ENCODE results near the gene BLOC1S1. TPM values are rescaled to one million over a fixed set of nuclear protein-coding genes. Genes with fewer than 3 reads are reported as not detected.

The BLOC1S1 gene
- total RNA-seq, 4 donors from 2014 or later = 117 to 440 (median 246) TPM

DNA sequence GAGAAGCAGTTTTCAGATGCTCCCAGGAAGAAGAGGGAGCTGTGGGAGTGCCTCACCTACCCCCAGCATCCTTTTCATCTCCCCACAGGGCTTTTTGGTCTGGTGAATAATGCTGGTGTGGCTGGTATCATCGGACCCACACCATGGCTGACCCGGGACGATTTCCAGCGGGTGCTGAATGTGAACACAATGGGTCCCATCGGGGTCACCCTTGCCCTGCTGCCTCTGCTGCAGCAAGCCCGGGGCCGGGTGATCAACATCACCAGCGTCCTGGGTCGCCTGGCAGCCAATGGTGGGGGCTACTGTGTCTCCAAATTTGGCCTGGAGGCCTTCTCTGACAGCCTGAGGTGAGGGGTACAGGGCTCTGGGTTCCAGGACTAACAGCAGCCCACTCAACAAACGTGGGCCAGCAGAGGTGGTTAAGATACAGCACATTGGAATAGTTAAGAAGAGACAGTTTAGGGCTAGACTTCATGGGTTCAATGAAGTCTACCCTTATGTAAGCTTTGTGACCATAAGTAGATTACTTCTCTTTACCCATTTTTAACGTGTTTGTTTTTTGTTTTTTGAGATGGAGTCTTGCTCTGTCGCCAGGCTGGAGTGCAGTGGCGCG is 5.9 kb downstream of the BLOC1S1 start:
- DNase-seq = no peak
- Histone ChIP-seq H3K4me3 (replicated peaks in 1 of 3) (no peak overlapping the region), H3K27me3 (no peaks in the 10 kb centered on the region), H3K27ac (peak overlapping the region in 2 of 3 donors; percentile 29 to 45), H3K9me3 (no peaks in the 10 kb centered on the region), H3K4me1 (peaks cover 33 to 67% of the 10 kb centered on the region in 2 donors), H3K36me3 (peaks cover 22 to 24% of the 10 kb centered on the region in 2 donors)
- TF ChIP-seq, protein P1, sequence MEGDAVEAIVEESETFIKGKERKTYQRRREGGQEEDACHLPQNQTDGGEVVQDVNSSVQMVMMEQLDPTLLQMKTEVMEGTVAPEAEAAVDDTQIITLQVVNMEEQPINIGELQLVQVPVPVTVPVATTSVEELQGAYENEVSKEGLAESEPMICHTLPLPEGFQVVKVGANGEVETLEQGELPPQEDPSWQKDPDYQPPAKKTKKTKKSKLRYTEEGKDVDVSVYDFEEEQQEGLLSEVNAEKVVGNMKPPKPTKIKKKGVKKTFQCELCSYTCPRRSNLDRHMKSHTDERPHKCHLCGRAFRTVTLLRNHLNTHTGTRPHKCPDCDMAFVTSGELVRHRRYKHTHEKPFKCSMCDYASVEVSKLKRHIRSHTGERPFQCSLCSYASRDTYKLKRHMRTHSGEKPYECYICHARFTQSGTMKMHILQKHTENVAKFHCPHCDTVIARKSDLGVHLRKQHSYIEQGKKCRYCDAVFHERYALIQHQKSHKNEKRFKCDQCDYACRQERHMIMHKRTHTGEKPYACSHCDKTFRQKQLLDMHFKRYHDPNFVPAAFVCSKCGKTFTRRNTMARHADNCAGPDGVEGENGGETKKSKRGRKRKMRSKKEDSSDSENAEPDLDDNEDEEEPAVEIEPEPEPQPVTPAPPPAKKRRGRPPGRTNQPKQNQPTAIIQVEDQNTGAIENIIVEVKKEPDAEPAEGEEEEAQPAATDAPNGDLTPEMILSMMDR (IDR thresholded peaks at IDR 0.05) = no peak
- no peak for TF ChIP-seq POLR2A (IDR thresholded peaks at IDR 0.05)
- intact Hi-C loops (cut with DNase I) = no loop called here
- 72 to 80% methylated on average over 12 to 14 of the region's 14 CpGs for WGBS, 2 donors

- H3K36me3 ChIP-seq = peaks cover 24 to 27% of the 10 kb centered on the region in 2 donors
- H3K9me3 ChIP-seq = no peaks in the 10 kb centered on the region
- peaks cover 33 to 66% of the 10 kb centered on the region in 2 donors for H3K4me1 ChIP-seq
- 27 to 56% methylated on average over 8 of the region's 8 CpGs for WGBS, 2 donors
- no peak for TF ChIP-seq POLR2A (IDR thresholded peaks at IDR 0.05)
- TF ChIP-seq, protein P1 (IDR thresholded peaks at IDR 0.05) = no peak
- DNase-seq = peak; percentile 85 to 86
- H3K27me3 ChIP-seq = no peaks in the 10 kb centered on the region
- H3K4me3 ChIP-seq (replicated peaks in 1 of 3) = no peak overlapping the region
- H3K27ac ChIP-seq = peak overlapping the region; percentile 45 to 65 (median 52)
- intact Hi-C loops (cut with DNase I) = no loop called here
These were observed 7.1 kb downstream of the BLOC1S1 start for GRCh38 chr12:55722948-55723347.

DNA sequence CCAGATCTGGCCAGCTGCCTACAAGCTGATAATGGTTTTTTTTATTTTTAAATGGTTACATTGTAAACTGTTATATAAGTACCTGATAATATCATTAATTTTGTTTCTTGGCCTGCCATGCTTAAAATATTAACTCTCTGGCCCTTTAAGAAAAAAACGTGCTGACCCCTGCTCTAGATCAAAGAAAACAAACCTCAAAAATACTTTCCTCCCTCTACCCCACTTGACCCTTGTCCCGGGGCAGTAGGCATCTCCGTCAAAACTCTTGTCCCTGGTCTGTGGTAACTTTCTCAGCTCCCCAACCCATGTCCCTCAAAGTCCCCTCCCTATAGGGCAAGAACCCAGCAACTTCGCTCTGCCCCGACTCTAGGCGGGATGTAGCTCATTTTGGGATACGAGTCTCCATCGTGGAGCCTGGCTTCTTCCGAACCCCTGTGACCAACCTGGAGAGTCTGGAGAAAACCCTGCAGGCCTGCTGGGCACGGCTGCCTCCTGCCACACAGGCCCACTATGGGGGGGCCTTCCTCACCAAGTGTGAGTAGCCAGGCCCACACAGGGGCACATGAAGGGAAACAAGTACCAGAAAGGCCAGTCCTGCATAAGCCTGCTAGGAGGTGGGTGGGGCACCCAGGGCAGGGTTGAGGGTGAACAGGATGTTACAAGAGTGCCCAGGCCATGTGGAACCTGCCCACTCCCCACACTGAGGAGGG is 7.8 kb downstream of the BLOC1S1 start:
- DNase-seq = no peak
- Histone ChIP-seq H3K27me3 (no peaks in the 10 kb centered on the region), H3K4me3 (replicated peaks in 1 of 3) (no peak overlapping the region), H3K4me1 (peaks cover 30 to 61% of the 10 kb centered on the region in 2 donors), H3K9me3 (no peaks in the 10 kb centered on the region), H3K27ac (peak overlapping the region; percentile 45 to 62 (median 52)), H3K36me3 (peaks cover 24 to 27% of the 10 kb centered on the region in 2 donors)
- TF ChIP-seq, protein P1 (IDR thresholded peaks at IDR 0.05) = no peak
- no peak for TF ChIP-seq POLR2A (IDR thresholded peaks at IDR 0.05)
- intact Hi-C loops (cut with DNase I) = no loop called here
- WGBS, 2 donors = 34 to 49% methylated on average over 10 of the region's 10 CpGs

DNA sequence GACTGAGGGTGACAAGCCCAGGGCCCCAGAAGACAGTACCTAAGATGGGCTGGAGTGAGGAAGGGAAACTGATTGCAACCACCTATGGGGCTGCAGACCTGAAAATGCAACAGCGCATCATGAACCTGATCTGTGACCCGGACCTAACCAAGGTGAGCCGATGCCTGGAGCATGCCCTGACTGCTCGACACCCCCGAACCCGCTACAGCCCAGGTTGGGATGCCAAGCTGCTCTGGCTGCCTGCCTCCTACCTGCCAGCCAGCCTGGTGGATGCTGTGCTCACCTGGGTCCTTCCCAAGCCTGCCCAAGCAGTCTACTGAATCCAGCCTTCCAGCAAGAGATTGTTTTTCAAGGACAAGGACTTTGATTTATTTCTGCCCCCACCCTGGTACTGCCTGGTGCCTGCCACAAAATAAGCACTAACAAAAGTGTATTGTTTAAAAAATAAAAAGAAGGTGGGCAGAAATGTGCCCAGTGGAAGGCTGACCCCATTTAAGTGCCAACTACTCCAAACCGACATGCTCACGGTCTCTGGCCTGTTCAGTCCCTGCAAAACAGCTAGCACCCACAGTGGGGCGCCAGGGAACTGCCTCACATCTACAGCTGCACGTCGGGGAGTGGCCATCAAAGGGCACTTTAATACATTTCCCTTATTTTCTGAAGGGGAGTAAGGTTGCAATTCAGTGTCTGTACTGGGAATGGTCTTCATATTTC is 8.5 kb downstream of the BLOC1S1 start:
- H3K4me3 ChIP-seq (replicated peaks in 1 of 3) = no peak overlapping the region
- peaks cover 30 to 60% of the 10 kb centered on the region in 2 donors for H3K4me1 ChIP-seq
- WGBS, 2 donors = 56 to 60% methylated on average over 9 to 10 of the region's 11 CpGs
- H3K27ac ChIP-seq = peak overlapping the region in 2 of 3 donors; percentile 45 to 52
- TF ChIP-seq, protein P1 (IDR thresholded peaks at IDR 0.05) = peak in 5 of 6 experiments; percentile 24 to 55 (median 38)
- no peak for TF ChIP-seq POLR2A (IDR thresholded peaks at IDR 0.05)
- H3K9me3 ChIP-seq = no peaks in the 10 kb centered on the region
- intact Hi-C loops (cut with DNase I) = no loop called here
- H3K36me3 ChIP-seq = peaks cover 24 to 27% of the 10 kb centered on the region in 2 donors
- no peaks in the 10 kb centered on the region for H3K27me3 ChIP-seq
- DNase-seq = peak; percentile 69 to 70
